Ascending aorta (tissue), 2 donors: ENCODE data around the gene BMP7. TPM values are rescaled to one million over a fixed set of nuclear protein-coding genes. Genes with fewer than 3 reads are reported as not detected.

Source experiments
- DNase-seq, 2 donors: peaks; one replicate each; pipeline ENCODE4 v3.0.0-alpha.2; 2019; ENCODE audit warnings: low spot score in 2 of 2
- H3K27ac ChIP-seq, 2 donors: fragments of 200-600 bp; sonication (generic); one replicate each; pipeline ENCODE4 v1.5.1; 2016 to 2017; ENCODE audit warnings: mild to moderate bottlenecking in 1 of 2
- H3K27me3 ChIP-seq: fragments of 200-600 bp; sonication (generic); one replicate; pipeline ENCODE4 v1.5.1; 2017
- H3K36me3 ChIP-seq, 2 donors: fragments of 200-600 bp; sonication (generic); one replicate each; pipeline ENCODE4 v1.5.1; 2016
- H3K4me1 ChIP-seq, 2 donors: fragments of 200-600 bp; sonication (generic); one replicate each; pipeline ENCODE4 v1.5.1; 2016 to 2017; ENCODE audit warnings: mild to moderate bottlenecking in 1 of 2
- H3K4me3 ChIP-seq, 2 donors: fragments of 200-600 bp; sonication (generic); one replicate each; pipeline ENCODE4 v1.5.1; 2016 to 2017; ENCODE audit warnings: mild to moderate bottlenecking in 1 of 2
- H3K9me3 ChIP-seq, 2 donors: fragments of 200-600 bp; sonication (generic); one replicate each; pipeline ENCODE4 v1.5.1; 2016
- intact Hi-C: fragments of 100-400 bp; cut with DNase I; formaldehyde crosslinking; loops from one replicate; pipeline ENCODE4 v1.15.1; 2023
- total RNA-seq: library from RNA; depleted of rRNA; stranded (reverse); fragments of >200 nt; gene quantifications from one replicate; pipeline ENCODE4 v1.1.0, GENCODE V29; 2016
- TF ChIP-seq, protein P1 (sequence below), 3 experiments: fragments of 200-600 bp in 2 of 3; fragments of 450-650 bp in 1 of 3; sonication (generic) in 2 of 3; IDR thresholded peaks; one replicate each; pipeline ENCODE4 v1.5.1; 2016 to 2019; ENCODE audit warnings: antibody characterized with exemption in 3 of 3, mild to moderate bottlenecking in 1 of 3, moderate library complexity in 1 of 3

BMP7 gene
- total RNA-seq, 1 donor from 2014 or later, result not detected

DNA sequence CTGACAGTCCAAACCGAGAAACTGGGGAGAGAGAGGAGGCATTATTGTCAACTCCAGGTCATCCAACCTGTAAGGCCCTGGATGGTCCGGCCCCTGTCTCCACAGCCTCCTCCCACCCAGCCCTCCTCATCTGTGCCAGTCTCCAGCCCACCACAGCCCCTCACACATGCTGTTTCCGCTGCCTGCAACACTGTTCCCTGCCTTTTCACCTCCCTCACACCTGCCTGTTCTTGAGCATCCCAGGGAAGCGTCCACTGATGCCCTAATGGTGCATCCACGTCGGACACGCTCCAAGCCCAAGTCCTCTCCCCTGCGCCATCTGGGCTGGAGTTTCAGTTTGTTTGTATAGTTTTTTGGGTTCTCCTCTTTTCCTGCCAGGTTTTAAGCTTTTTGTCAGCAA, 52.0 kb downstream of the BMP7 start:
- Histone ChIP-seq H3K36me3 (no peaks in the 10 kb centered on the region), H3K4me3 (no peak overlapping the region), H3K9me3 (no peaks in the 10 kb centered on the region), H3K27ac (no peak overlapping the region), H3K27me3 (no peaks in the 10 kb centered on the region), H3K4me1 (peaks cover 0 to 7% of the 10 kb centered on the region in 2 donors)
- no peak for DNase-seq
- TF ChIP-seq, protein P1, sequence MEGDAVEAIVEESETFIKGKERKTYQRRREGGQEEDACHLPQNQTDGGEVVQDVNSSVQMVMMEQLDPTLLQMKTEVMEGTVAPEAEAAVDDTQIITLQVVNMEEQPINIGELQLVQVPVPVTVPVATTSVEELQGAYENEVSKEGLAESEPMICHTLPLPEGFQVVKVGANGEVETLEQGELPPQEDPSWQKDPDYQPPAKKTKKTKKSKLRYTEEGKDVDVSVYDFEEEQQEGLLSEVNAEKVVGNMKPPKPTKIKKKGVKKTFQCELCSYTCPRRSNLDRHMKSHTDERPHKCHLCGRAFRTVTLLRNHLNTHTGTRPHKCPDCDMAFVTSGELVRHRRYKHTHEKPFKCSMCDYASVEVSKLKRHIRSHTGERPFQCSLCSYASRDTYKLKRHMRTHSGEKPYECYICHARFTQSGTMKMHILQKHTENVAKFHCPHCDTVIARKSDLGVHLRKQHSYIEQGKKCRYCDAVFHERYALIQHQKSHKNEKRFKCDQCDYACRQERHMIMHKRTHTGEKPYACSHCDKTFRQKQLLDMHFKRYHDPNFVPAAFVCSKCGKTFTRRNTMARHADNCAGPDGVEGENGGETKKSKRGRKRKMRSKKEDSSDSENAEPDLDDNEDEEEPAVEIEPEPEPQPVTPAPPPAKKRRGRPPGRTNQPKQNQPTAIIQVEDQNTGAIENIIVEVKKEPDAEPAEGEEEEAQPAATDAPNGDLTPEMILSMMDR (IDR thresholded peaks at IDR 0.05), result no peak
- intact Hi-C loops, result no loop called here

DNA sequence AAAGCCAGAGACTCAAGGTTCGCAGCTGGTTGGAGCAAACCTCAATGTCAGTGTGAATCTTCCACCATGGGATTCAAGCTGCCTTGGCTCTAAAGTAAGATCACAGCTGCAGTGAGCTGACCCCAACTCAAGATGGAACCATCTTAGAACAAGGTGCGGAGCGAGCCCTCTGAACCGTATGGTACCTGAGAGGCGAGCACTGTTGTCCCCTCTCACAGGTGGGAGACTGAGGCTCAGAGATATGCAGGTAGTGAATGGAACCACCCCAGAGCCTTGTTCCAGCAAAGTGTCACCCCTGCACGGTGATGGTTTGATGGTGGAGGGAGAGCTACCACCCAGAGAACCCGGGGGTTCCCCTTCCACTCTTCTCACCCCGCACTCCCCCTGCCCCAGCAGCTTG, 52.5 kb downstream of the BMP7 start:
- no peak for DNase-seq

DNA sequence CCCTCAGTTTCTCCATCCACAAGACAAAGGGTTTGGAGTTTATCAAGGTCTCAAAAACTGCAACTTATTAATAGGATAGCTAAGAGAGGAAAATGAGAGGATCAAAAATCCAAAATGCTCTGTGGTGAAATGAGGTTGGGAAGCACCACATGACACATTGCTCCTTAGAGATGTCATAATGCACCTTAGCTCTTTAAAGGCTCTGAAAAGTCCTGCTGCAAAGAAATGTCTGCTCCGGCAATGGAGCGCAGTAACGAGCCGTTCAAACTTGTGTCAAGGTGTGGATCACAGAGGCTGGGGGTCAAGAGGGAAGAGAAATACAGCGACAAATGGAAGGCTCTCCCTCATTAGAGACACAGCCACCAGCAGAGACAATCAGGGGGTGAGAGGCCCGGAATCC, 53.1 kb downstream of the BMP7 start:
- no peaks in the 10 kb centered on the region for H3K27me3 ChIP-seq
- DNase-seq, result no peak
- no peaks in the 10 kb centered on the region for H3K9me3 ChIP-seq
- TF ChIP-seq, protein P1 (IDR thresholded peaks at IDR 0.05), result no peak
- intact Hi-C loops, result no loop called here
- no peaks in the 10 kb centered on the region for H3K36me3 ChIP-seq
- H3K27ac ChIP-seq, result peak overlapping the region in 1 of 2 donors; percentile 26
- no peak overlapping the region for H3K4me3 ChIP-seq
- H3K4me1 ChIP-seq, result peaks cover 0 to 7% of the 10 kb centered on the region in 2 donors

More for the DNA sequence above, 52.5 kb downstream of the BMP7 start:
- Histone ChIP-seq H3K36me3 (no peaks in the 10 kb centered on the region), H3K4me1 (peaks cover 0 to 7% of the 10 kb centered on the region in 2 donors), H3K27me3 (no peaks in the 10 kb centered on the region), H3K9me3 (no peaks in the 10 kb centered on the region), H3K4me3 (no peak overlapping the region), H3K27ac (no peak overlapping the region)
- intact Hi-C loops, result no loop called here
- TF ChIP-seq, protein P1 (IDR thresholded peaks at IDR 0.05), result no peak

DNA sequence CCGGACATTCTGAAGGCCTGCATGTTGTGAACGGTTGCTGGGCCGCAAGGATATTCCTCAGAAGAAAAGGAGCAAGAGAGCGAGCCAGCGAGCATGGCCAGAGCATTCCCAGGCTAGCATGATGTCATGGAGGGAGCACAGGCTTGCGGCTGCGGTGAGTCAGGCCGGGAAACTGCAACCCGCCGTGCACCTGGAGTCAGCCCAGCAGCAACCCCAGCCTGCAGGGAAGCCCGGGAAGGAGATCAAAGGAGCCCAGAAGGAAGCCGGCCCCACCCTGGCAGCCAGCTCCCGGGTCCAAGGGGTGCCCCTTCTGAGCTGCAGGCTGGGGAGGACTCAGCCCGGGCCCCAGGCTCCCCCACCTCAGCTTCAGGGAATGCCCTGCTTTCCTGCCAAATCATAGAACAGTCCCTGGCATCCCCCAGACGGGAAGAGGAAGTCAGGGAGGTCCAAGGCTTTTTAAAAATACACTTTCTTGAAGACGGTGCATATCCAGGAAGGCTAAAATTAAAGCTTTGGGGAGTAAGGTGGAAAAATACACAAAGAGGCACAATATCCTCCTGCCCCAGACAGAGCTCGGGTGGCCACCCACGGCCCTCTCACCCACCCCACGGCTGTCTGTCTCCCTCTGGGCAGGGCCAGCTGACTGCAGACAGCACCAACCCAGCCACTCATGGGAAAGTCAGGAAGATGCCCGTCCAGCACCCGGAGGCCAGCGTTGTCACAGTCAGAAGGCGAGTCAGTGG, 53.7 kb downstream of the BMP7 start:
- Histone ChIP-seq H3K27ac (peak overlapping the region in 1 of 2 donors; percentile 26), H3K4me1 (peaks cover 0 to 7% of the 10 kb centered on the region in 2 donors), H3K9me3 (no peaks in the 10 kb centered on the region), H3K4me3 (peak overlapping the region in 1 of 2 donors; percentile 52), H3K36me3 (no peaks in the 10 kb centered on the region), H3K27me3 (no peaks in the 10 kb centered on the region)
- intact Hi-C loops, result no loop called here
- TF ChIP-seq, protein P1 (IDR thresholded peaks at IDR 0.05), result no peak
- DNase-seq, result peak; percentile 15 to 69

DNA sequence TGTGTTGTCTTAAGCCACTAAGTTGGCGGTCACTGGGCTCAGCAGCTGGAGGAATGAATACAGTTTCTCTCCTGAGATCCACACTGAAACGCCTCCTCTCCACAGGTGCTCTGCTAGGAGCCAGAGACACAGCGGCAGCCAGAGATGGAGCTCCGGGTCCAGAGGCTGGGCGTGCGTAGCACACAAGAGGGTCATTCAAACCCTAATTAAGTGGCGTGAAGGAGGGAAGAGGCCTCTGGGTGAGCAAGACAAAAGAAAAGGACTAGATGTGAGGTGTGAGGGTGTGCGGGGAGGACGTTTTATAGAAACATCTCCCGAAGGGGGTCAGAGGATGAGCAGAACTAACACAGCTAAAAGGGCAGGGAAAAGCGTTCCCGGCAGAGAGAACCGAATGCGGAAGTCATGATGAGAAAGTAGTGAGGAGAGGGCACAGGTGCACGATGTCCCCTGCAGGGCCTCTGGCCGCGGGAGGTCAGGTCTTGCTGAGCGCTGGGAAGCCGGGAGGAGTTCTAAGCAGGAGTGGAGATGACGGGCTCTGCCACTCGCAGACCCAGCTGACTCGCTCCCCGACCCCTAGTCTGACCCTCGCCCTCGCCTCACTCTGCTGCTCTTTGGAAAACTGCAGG, 54.4 kb downstream of the BMP7 start:
- peak overlapping the region in 1 of 2 donors; percentile 26 for H3K27ac ChIP-seq
- intact Hi-C loops, result no loop called here
- no peak for DNase-seq
- H3K9me3 ChIP-seq, result no peaks in the 10 kb centered on the region
- H3K4me1 ChIP-seq, result peaks cover 0 to 7% of the 10 kb centered on the region in 2 donors
- TF ChIP-seq, protein P1 (IDR thresholded peaks at IDR 0.05), result no peak
- H3K4me3 ChIP-seq, result peak overlapping the region in 1 of 2 donors; percentile 52
- H3K36me3 ChIP-seq, result no peaks in the 10 kb centered on the region
- no peaks in the 10 kb centered on the region for H3K27me3 ChIP-seq
